PC-3 (cell line): ENCODE measurements around the gene SEMA3B.

ENCODE experiments used
- CTCF ChIP-seq: fragments of 300-600 bp; sonication (generic); conservative IDR thresholded peaks from 2 replicates; pipeline ENCODE4 v1.5.1; 2017; ENCODE audit warnings: antibody characterized with exemption, low read depth, mild to moderate bottlenecking, low read length
- EZH2phosphoT487 ChIP-seq: fragments of 300-600 bp; sonication (generic); IDR thresholded peaks from 2 replicates; pipeline ENCODE4 v1.6.1; 2018; ENCODE audit warnings: mild to moderate bottlenecking, antibody characterized with exemption, low read length, borderline replicate concordance

GRCh38 chr3:50245251-50245745 is 23.6 kb upstream of the SEMA3B start:
- TF ChIP-seq EZH2phosphoT487 (no peak), CTCF (no peak)
